HEK293 (cell line): ENCODE data around the gene CCDC88C.

ENCODE experiments used
- CTCF ChIP-seq: fragments of 450-650 bp; formaldehyde crosslinking; IDR thresholded peaks from 2 replicates; pipeline ENCODE4 v1.5.1; 2016; ENCODE audit warnings: missing biosample characterization, missing genetic modification characterization
- ZNF274 ChIP-seq, 2 experiments: fragments of 200-500 bp in 1 of 2; fragments of 450-650 bp in 1 of 2; sonication (Bioruptor generic) in 1 of 2; formaldehyde crosslinking in 1 of 2; IDR thresholded peaks; 2 replicates each; pipeline versions ENCODE4 v1.5.1 to v1.6.1; 2014 to 2016; ENCODE audit warnings: borderline replicate concordance in 1 of 2, inconsistent platforms in 1 of 2, low read length in 1 of 2, missing biosample characterization in 1 of 2, missing genetic modification characterization in 1 of 2

- TF ChIP-seq CTCF (tag by site-specific recombination) (no peak), ZNF274 (IDR thresholded peaks at IDR 0.05; ENCODE audit: low read length) (no peak), ZNF274 (tag by site-specific recombination; IDR thresholded peaks at IDR 0.05; ENCODE audit: borderline replicate concordance) (no peak)
These were observed 119.0 kb downstream of the CCDC88C start for GRCh38 chr14:91298576-91298975.
